LNCAP (cell line): ENCODE results near the gene PDE2A.

Experiments used
- CTCF ChIP-seq: fragments of 450-650 bp; IDR thresholded peaks from 2 replicates; pipeline ENCODE4 v1.5.1; 2017; ENCODE audit warnings: mild to moderate bottlenecking

The PDE2A gene

GRCh38 chr11:72687326-72687725, 13.1 kb upstream of the PDE2A start:
- no peak for TF ChIP-seq CTCF

GRCh38 chr11:72686639-72687220, 12.5 kb upstream of the PDE2A start:
- no peak for TF ChIP-seq CTCF

- no peak for TF ChIP-seq CTCF
Observed at GRCh38 chr11:72685560-72686480, 11.6 kb upstream of the PDE2A start.

GRCh38 chr11:72684236-72684912, 10.2 kb upstream of the PDE2A start:
- TF ChIP-seq CTCF: peak; percentile 22; the same call in 1 of the 2 replicates

GRCh38 chr11:72683782-72684200, 9.6 kb upstream of the PDE2A start:
- peak; percentile 97 for TF ChIP-seq CTCF

GRCh38 chr11:72682858-72683243, 8.6 kb upstream of the PDE2A start:
- TF ChIP-seq CTCF: no peak

GRCh38 chr11:72682238-72682857, 8.1 kb upstream of the PDE2A start:
- TF ChIP-seq CTCF: no peak
